HCT116 (cell line): ENCODE results near the gene ASNS. TPM values are rescaled to one million over a fixed set of nuclear protein-coding genes. Genes with fewer than 3 reads are reported as not detected.

Experiments used
- ATAC-seq: fragments of 200-7000 bp; cut with Tn5 transposase; 2 replicates; pipeline ENCODE4 v1.9.1; 2020; ENCODE audit warnings: mild to moderate bottlenecking, moderate library complexity
- Bru-seq: library from RNA; stranded (reverse); fragments of 400-500 nt; gene quantifications from one replicate; lab custom pipeline; 2021; lab: Mats Ljungman, UMichigan
- BruChase-seq, 2 experiments: library from RNA; stranded (reverse); fragments of 400-500 nt; gene quantifications; one replicate each; lab custom pipeline; 2021; lab: Mats Ljungman, UMichigan
- BruUV-seq: library from RNA; stranded (reverse); fragments of 400-500 nt; replicated peaks from 2 replicates; lab custom pipeline; 2021; lab: Mats Ljungman, UMichigan
- CTCF ChIA-PET: fragments of 300-600 bp; sonication (Branson Sonifier 250); formaldehyde crosslinking; loops from one replicate; lab custom pipeline; 2021; ENCODE audit warnings: antibody characterized with exemption; lab: Charles Lee
- POLR2A ChIA-PET: fragments of 300-600, 350-600 bp; sonication (Branson Sonifier 250); formaldehyde crosslinking; loops from one replicate; lab custom pipeline; 2021; ENCODE audit warnings: antibody characterized with exemption; lab: Charles Lee
- RAD21 ChIA-PET, 2 experiments: fragments of 300-600 bp; sonication (Branson Sonifier 250); formaldehyde crosslinking; loops; one replicate each; lab custom pipeline; 2023; ENCODE audit warnings: low total read pairs in 2 of 2; ENCODE audit not compliant: uncharacterized antibody in 2 of 2, unreplicated experiment in 2 of 2, low non-redundant PET in 1 of 2; lab: Charles Lee
- DNase-seq: peaks from one replicate; pipeline ENCODE4 v3.0.0-alpha.2; 2010; ENCODE audit warnings: low read depth, low spot score
- H2AFZ ChIP-seq: fragments of 200-600 bp; shearing (Covaris generic), sonication (generic); 2 replicates; pipeline ENCODE4 v1.6.1; 2017; ENCODE audit warnings: low read depth, mixed run types, mixed read lengths, antibody characterized with exemption, low read length; ENCODE audit not compliant: poor library complexity, severe bottlenecking
- H3K27ac ChIP-seq: 2 replicates; pipeline ENCODE4 v1.5.1; 2012; ENCODE audit warnings: low read depth, low read length
- H3K27me3 ChIP-seq: fragments of 200-600 bp; sonication (generic); 2 replicates; pipeline ENCODE4 v1.6.1; 2016; ENCODE audit warnings: mixed run types, low read length, mixed read lengths; ENCODE audit not compliant: insufficient read depth
- H3K36me3 ChIP-seq, 2 experiments: fragments of 200-500 bp in 1 of 2; fragments of 200-600 bp in 1 of 2; sonication (Bioruptor generic) in 1 of 2; sonication (generic) in 1 of 2; 2 replicates each; pipeline versions ENCODE4 v1.5.1 to v1.6.1; 2014 to 2016; ENCODE audit warnings: low read length in 2 of 2, inconsistent platforms in 1 of 2, mixed read lengths in 1 of 2, mixed run types in 1 of 2; ENCODE audit not compliant: insufficient read depth in 2 of 2, control insufficient read depth in 1 of 2
- H3K4me1 ChIP-seq, 2 experiments: fragments of 200-600 bp in 1 of 2; sonication (generic) in 1 of 2; 2 replicates each; pipeline versions ENCODE4 v1.5.1 to v1.6.1; 2012 to 2017; ENCODE audit warnings: low read length in 2 of 2, inconsistent platforms in 1 of 2, mild to moderate bottlenecking in 1 of 2, mixed read lengths in 1 of 2, mixed run types in 1 of 2, moderate library complexity in 1 of 2; ENCODE audit not compliant: insufficient read depth in 2 of 2, control insufficient read depth in 1 of 2
- H3K4me2 ChIP-seq: fragments of 200-600 bp; sonication (generic); 2 replicates; pipeline ENCODE4 v1.6.1; 2017; ENCODE audit warnings: mixed run types, low read length, mixed read lengths
- H3K4me3 ChIP-seq, 2 experiments: fragments of 200-600 bp in 1 of 2; sonication (generic) in 1 of 2; replicated peaks in 1 of 2; 2 replicates each; pipeline ENCODE4 v1.5.1; 2011 to 2016; ENCODE audit warnings: low read length in 2 of 2, control low read depth in 1 of 2, low read depth in 1 of 2, mild to moderate bottlenecking in 1 of 2, mixed read lengths in 1 of 2, mixed run types in 1 of 2
- H3K79me2 ChIP-seq: fragments of 200-600 bp; sonication (generic); 2 replicates; pipeline ENCODE4 v1.6.1; 2017; ENCODE audit warnings: mild to moderate bottlenecking, mixed run types, low read length, moderate library complexity, mixed read lengths; ENCODE audit not compliant: insufficient read depth
- H3K9ac ChIP-seq: fragments of 200-600 bp; sonication (generic); 2 replicates; pipeline ENCODE4 v1.6.1; 2016; ENCODE audit warnings: low read length, mixed read lengths
- H3K9me2 ChIP-seq: fragments of 200-600 bp; sonication (generic), shearing (Covaris generic); 2 replicates; pipeline ENCODE4 v1.6.1; 2017; ENCODE audit warnings: mixed run types, mild to moderate bottlenecking, moderate library complexity; ENCODE audit not compliant: insufficient read depth
- H3K9me3 ChIP-seq, 2 experiments: fragments of 200-500 bp in 1 of 2; fragments of 200-600 bp in 1 of 2; sonication (Bioruptor generic) in 1 of 2; sonication (generic) in 1 of 2; 2 replicates each; pipeline ENCODE4 v1.6.1; 2014 to 2017; ENCODE audit warnings: low read length in 2 of 2, mixed read lengths in 2 of 2, inconsistent platforms in 1 of 2, low read depth in 1 of 2, mild to moderate bottlenecking in 1 of 2, mixed run types in 1 of 2, moderate library complexity in 1 of 2; ENCODE audit not compliant: control insufficient read depth in 1 of 2, insufficient read depth in 1 of 2
- H4K20me1 ChIP-seq: fragments of 200-600 bp; sonication (generic), shearing (Covaris generic); 2 replicates; pipeline ENCODE4 v1.6.1; 2017; ENCODE audit warnings: mixed run types, mild to moderate bottlenecking, moderate library complexity; ENCODE audit not compliant: insufficient read depth
- ATF3 ChIP-seq: IDR thresholded peaks from 2 replicates; pipeline ENCODE4 v1.6.1; 2012
- CBX3 ChIP-seq: IDR thresholded peaks from 2 replicates; pipeline ENCODE4 v1.6.1; 2012; ENCODE audit warnings: low read depth
- CTCF ChIP-seq, 3 experiments: fragments of 200-600 bp in 1 of 3; sonication (generic) in 1 of 3; IDR thresholded peaks in 2 of 3; conservative IDR thresholded peaks in 1 of 3; 2 replicates each; pipeline ENCODE4 v1.5.1; 2012 to 2017; ENCODE audit warnings: low read depth in 2 of 3, low read length in 2 of 3, antibody characterized with exemption in 1 of 3, borderline replicate concordance in 1 of 3, control low read depth in 1 of 3, mild to moderate bottlenecking in 1 of 3, mixed read lengths in 1 of 3, mixed run types in 1 of 3, moderate library complexity in 1 of 3; ENCODE audit not compliant: insufficient read depth in 1 of 3
- EZH2phosphoT487 ChIP-seq: fragments of 200-600 bp; IDR thresholded peaks from 2 replicates; pipeline ENCODE4 v1.6.1; 2018; ENCODE audit warnings: antibody characterized with exemption, borderline replicate concordance
- FOSL1 ChIP-seq: IDR thresholded peaks from 2 replicates; pipeline ENCODE4 v1.6.1; 2012; ENCODE audit warnings: low read depth
- POLR2A ChIP-seq: IDR thresholded peaks from 2 replicates; pipeline ENCODE4 v1.7.0; 2011; ENCODE audit warnings: borderline replicate concordance; ENCODE audit not compliant: insufficient read depth, insufficient read length; ENCODE audit errors: extremely low read depth
- POLR2AphosphoS5 ChIP-seq: IDR thresholded peaks from 2 replicates; pipeline ENCODE4 v1.6.1; 2011; ENCODE audit warnings: mild to moderate bottlenecking, low read depth, low read length, moderate library complexity
- RAD21 ChIP-seq: IDR thresholded peaks from 2 replicates; pipeline ENCODE4 v1.6.1; 2012; ENCODE audit warnings: low read depth, mild to moderate bottlenecking
- REST ChIP-seq: IDR thresholded peaks from 2 replicates; pipeline ENCODE4 v1.6.1; 2012; ENCODE audit warnings: low read depth
- SIN3A ChIP-seq: IDR thresholded peaks from 2 replicates; pipeline ENCODE4 v1.6.1; 2012; ENCODE audit warnings: low read depth
- SRF ChIP-seq: IDR thresholded peaks from 2 replicates; pipeline ENCODE4 v1.6.1; 2012; ENCODE audit warnings: low read depth
- TCF7L2 ChIP-seq: IDR thresholded peaks from 2 replicates; pipeline ENCODE4 v1.7.0; 2011; ENCODE audit warnings: borderline replicate concordance, inconsistent platforms; ENCODE audit not compliant: insufficient read depth, insufficient read length; ENCODE audit errors: extremely low read depth
- YY1 ChIP-seq: IDR thresholded peaks from 2 replicates; pipeline ENCODE4 v1.6.1; 2011; ENCODE audit warnings: low read length, low read depth, moderate library complexity, mild to moderate bottlenecking; ENCODE audit not compliant: insufficient replicate concordance; ENCODE audit errors: extremely low read depth
- ZBTB33 ChIP-seq: IDR thresholded peaks from 2 replicates; pipeline ENCODE4 v1.6.1; 2011; ENCODE audit warnings: mild to moderate bottlenecking, low read length, moderate library complexity; ENCODE audit not compliant: insufficient replicate concordance; ENCODE audit errors: extremely low read depth
- ZNF274 ChIP-seq: fragments of 200-500 bp; sonication (Bioruptor generic); IDR thresholded peaks from 2 replicates; pipeline ENCODE4 v1.6.1; 2014; ENCODE audit warnings: mild to moderate bottlenecking, low read depth, low read length, inconsistent platforms
- intact Hi-C: fragments of 100-400 bp; cut with micrococcal nuclease; formaldehyde crosslinking; loops from 2 replicates; pipeline ENCODE4 v1.10.0; 2022
- long read RNA-seq: library from polyadenylated mRNA; unstranded; transcript quantifications from one replicate; pipeline ENCODE4 v2.0.0, GENCODE V29; 2021; ENCODE audit not compliant: unreplicated experiment
- polyA plus RNA-seq: library from polyadenylated mRNA; unstranded; fragments of >200 nt; gene quantifications from 2 replicates; pipeline ENCODE4 v1.2.1, GENCODE V29; 2012; ENCODE audit warnings: missing spikeins
- total RNA-seq: library from RNA; stranded (reverse); gene quantifications from one replicate; pipeline ENCODE4 v1.2.1, GENCODE V29; 2021; ENCODE audit not compliant: unreplicated experiment

ASNS gene
- total RNA-seq, result 282 TPM
- polyA plus RNA-seq, result 476 and 506 TPM in 2 replicates
- percentile 98 among the genes with signal in this experiment for Bru-seq, nascent RNA
- BruChase-seq, experiment 1, labeled RNA remaining after a 6-hour chase, result percentile 99 among the genes with signal in this experiment
- BruChase-seq, experiment 2, labeled RNA remaining after a 2-hour chase, result percentile 99 among the genes with signal in this experiment
- long read RNA-seq, transcript ASNS-201 (14 exons, 2,356 nt), result minor isoform, 8 of 204 reads
- long read RNA-seq, transcript ASNS-203 (13 exons, 2,289 nt), result minor isoform, 20 of 204 reads
- long read RNA-seq, transcript ASNS-202 (13 exons, 1,994 nt), result major isoform, 135 of 204 reads
- long read RNA-seq, partial matches to known transcripts, result 26 of 204 reads
- long read RNA-seq, other reads (novel, unspliced or antisense), result 12 of 204 reads

- POLR2A ChIA-PET, result interaction anchor here (0.6 to 1.2 kb wide), 11 partner anchors 9 to 755 kb away, joined by 3 to 8 read pairs (median 4); partner anchors contain the start of gene SDHAF3
- peak within 1 kb of the TSS; percentile 68 for H2AFZ ChIP-seq
- RAD21 ChIA-PET, result no interaction called here
- peaks cover 7% of the 10 kb centered on the region for H3K79me2 ChIP-seq
- DNase-seq (peak; percentile 90), ATAC-seq (peak; percentile 97)
- H3K27me3 ChIP-seq, result no peaks in the 10 kb centered on the region
- H3K9ac ChIP-seq, result peak within 1 kb of the TSS; percentile 58
- intact Hi-C loops, result loop anchor here (1.0 to 5.0 kb wide), 4 partner anchors 101 to 754 kb away; no protein-coding TSS in a partner anchor
- peak within 1 kb of the TSS; percentile 93 for H3K4me2 ChIP-seq
- H3K27ac ChIP-seq, result peak within 1 kb of the TSS; percentile 76
- H3K9me3 ChIP-seq, result no peaks in the 10 kb centered on the region
- H3K36me3 ChIP-seq, result peaks cover 2 to 8% of the 10 kb centered on the region in 2 experiments; a peak in 1 of 4 replicates
- no peaks in the 10 kb centered on the region for H4K20me1 ChIP-seq
- H3K9me2 ChIP-seq, result no peaks in the 10 kb centered on the region
- CTCF ChIA-PET, result interaction anchor here (1.0 to 1.4 kb wide), 3 partner anchors 16 to 296 kb away, joined by 3 to 10 read pairs (median 4); no protein-coding TSS in a partner anchor
- peaks cover 6 to 9% of the 10 kb centered on the region in 2 experiments; a peak in 3 of 4 replicates for H3K4me1 ChIP-seq
- peak within 1 kb of the TSS; percentile 87 to 89 for H3K4me3 ChIP-seq
- BruUV-seq, result no TSS peak
- TF ChIP-seq SRF, result no peak
- peak; percentile 83 for TF ChIP-seq POLR2A
- no peak for TF ChIP-seq FOSL1
- no peak for TF ChIP-seq REST
- TF ChIP-seq CTCF (IDR thresholded peaks at IDR 0.05 in 2 of 3, conservative IDR thresholded peaks at IDR 0.05 in 1 of 3; ENCODE audit: borderline replicate concordance in 1 of 3, insufficient read depth in 1 of 3, low read depth in 2 of 3, low read length in 2 of 3), result no peak
- no peak for TF ChIP-seq RAD21
- no peak for TF ChIP-seq EZH2phosphoT487
- no peak for TF ChIP-seq ZNF274
- TF ChIP-seq ATF3, result no peak
- peak; percentile 98 for TF ChIP-seq POLR2AphosphoS5
- TF ChIP-seq YY1, result no peak
- TF ChIP-seq CBX3, result no peak
- TF ChIP-seq SIN3A, result peak; percentile 97
- TF ChIP-seq ZBTB33, result no peak
- TF ChIP-seq TCF7L2, result no peak
Observed at GRCh38 chr7:97872025-97872669, at the start of gene ASNS. Gene ASNS, minus strand, starts transcription at chr7:97872408. Its CDS starts 3,252 bp downstream, at chr7:97869156.
